ENCODE results near the gene CPNE9. TPM values are rescaled to one million over a fixed set of nuclear protein-coding genes. Genes with fewer than 3 reads are reported as not detected.
A peak's percentile ranks its signal among the peaks of the same experiment; 100 is the strongest.

Gene CPNE9
- polyA plus RNA-seq, 2 of the 4 experiments (the other 2 are of a cell fraction): 0.03 TPM; not detected in 1

- WGBS (ENCODE audit: missing lambda C conversion rate): 12% methylated on average over 7 of the region's 7 CpGs
- DNase-seq (ENCODE audit: low read depth in 1 of 2, low spot score in 1 of 2): no peak
- CTCF ChIA-PET: interaction anchor here (1.0 to 4.8 kb wide), 7 partner anchors 9 to 218 kb away, joined by 3 to 18 read pairs (median 3); partner anchors contain the start of gene BRPF1
- H3K4me1 ChIP-seq: peaks cover 9% of the 10 kb centered on the region
- POLR2A ChIA-PET: no interaction called here
- ATAC-seq: peak; percentile 44 to 66; a peak in 4 of 6 replicates
- H3K9me3 ChIP-seq: no peaks in the 10 kb centered on the region
- peak overlapping the region; percentile 44 for H3K4me2 ChIP-seq
- FAIRE-seq: no peak
- no peak overlapping the region for H3K27ac ChIP-seq
- H3K4me3 ChIP-seq: no peak overlapping the region
- TF ChIP-seq REST (IDR thresholded peaks at IDR 0.05) (no peak), RARB (CRISPR knock-in tag; IDR thresholded peaks at IDR 0.05) (no peak), POLR2A (IDR thresholded peaks at IDR 0.05; ENCODE audit: low read length) (no peak), ZNF302 (CRISPR knock-in tag; IDR thresholded peaks at IDR 0.05) (no peak), RCOR1 (IDR thresholded peaks at IDR 0.05; ENCODE audit: low read depth, low read length) (no peak), HOXB5 (CRISPR knock-in tag; IDR thresholded peaks at IDR 0.05) (no peak), TFCP2L1 (CRISPR knock-in tag; IDR thresholded peaks at IDR 0.05) (no peak), BCL3 (IDR thresholded peaks at IDR 0.05) (no peak), HOXA7 (CRISPR knock-in tag; IDR thresholded peaks at IDR 0.05) (no peak), KDM1A (IDR thresholded peaks at IDR 0.05; ENCODE audit: low read depth) (no peak), MYC (IDR thresholded peaks at IDR 0.05; ENCODE audit: borderline replicate concordance, low read length) (no peak), JUNB (IDR thresholded peaks at IDR 0.05) (no peak), JUN (IDR thresholded peaks at IDR 0.05) (no peak), SMC3 (IDR thresholded peaks at IDR 0.05) (no peak), CHD2 (IDR thresholded peaks at IDR 0.05; ENCODE audit: low read length, partially characterized antibody) (no peak), ESRRA (IDR thresholded peaks at IDR 0.05; ENCODE audit: borderline replicate concordance, low read length) (no peak), NPAS2 (CRISPR knock-in tag; IDR thresholded peaks at IDR 0.05; ENCODE audit: borderline replicate concordance) (no peak)
Observed at GRCh38 chr3:9721015-9721699, 17.5 kb downstream of the CPNE9 start.

- H3K4me3 ChIP-seq: no peak overlapping the region
- DNase-seq (ENCODE audit: low read depth in 1 of 2, low spot score in 1 of 2): no peak
- no peak overlapping the region for H3K27ac ChIP-seq
- ChIA-PET CTCF (interaction anchor here (1.0 to 4.8 kb wide), 4 partner anchors 9 to 218 kb away, joined by 3 to 18 read pairs (median 10); partner anchors contain the start of gene BRPF1), POLR2A (no interaction called here)
- H3K4me2 ChIP-seq: no peak overlapping the region
- H3K9me3 ChIP-seq: no peaks in the 10 kb centered on the region
- peaks cover 8% of the 10 kb centered on the region; the same call in 2 of the 3 replicates for H3K4me1 ChIP-seq
- ATAC-seq: peak in 1 of 2 experiments; percentile 39; a peak in 2 of 6 replicates
- WGBS (ENCODE audit: missing lambda C conversion rate): 51% methylated on average over 2 of the region's 2 CpGs
- TF ChIP-seq NPAS2 (CRISPR knock-in tag; IDR thresholded peaks at IDR 0.05; ENCODE audit: borderline replicate concordance) (no peak), MAFK (IDR thresholded peaks at IDR 0.05; ENCODE audit: partially characterized antibody) (no peak), ELK1 (IDR thresholded peaks at IDR 0.05; ENCODE audit: low read depth, low read length) (no peak), JUN (IDR thresholded peaks at IDR 0.05) (no peak), RFX5 (IDR thresholded peaks at IDR 0.05) (no peak), EHF (CRISPR knock-in tag; IDR thresholded peaks at IDR 0.05) (no peak), RNF2 (IDR thresholded peaks at IDR 0.05; ENCODE audit: borderline replicate concordance, low read depth) (no peak), EHMT2 (IDR thresholded peaks at IDR 0.05; ENCODE audit: low read depth) (no peak), BHLHE40 (IDR thresholded peaks at IDR 0.05; ENCODE audit: low read depth, low read length) (no peak)
- no peak for FAIRE-seq
Observed at GRCh38 chr3:9721700-9722060, 18.0 kb downstream of the CPNE9 start.
